ENCODE data around the gene SLC22A7. TPM values are rescaled to one million over a fixed set of nuclear protein-coding genes. Genes with fewer than 3 reads are reported as not detected.

Gene SLC22A7
- total and polyA plus RNA-seq, 2 of the 8 experiments (the other 6 are each of a cell fraction or from before 2014, with no cell fraction given): not detected

DNA sequence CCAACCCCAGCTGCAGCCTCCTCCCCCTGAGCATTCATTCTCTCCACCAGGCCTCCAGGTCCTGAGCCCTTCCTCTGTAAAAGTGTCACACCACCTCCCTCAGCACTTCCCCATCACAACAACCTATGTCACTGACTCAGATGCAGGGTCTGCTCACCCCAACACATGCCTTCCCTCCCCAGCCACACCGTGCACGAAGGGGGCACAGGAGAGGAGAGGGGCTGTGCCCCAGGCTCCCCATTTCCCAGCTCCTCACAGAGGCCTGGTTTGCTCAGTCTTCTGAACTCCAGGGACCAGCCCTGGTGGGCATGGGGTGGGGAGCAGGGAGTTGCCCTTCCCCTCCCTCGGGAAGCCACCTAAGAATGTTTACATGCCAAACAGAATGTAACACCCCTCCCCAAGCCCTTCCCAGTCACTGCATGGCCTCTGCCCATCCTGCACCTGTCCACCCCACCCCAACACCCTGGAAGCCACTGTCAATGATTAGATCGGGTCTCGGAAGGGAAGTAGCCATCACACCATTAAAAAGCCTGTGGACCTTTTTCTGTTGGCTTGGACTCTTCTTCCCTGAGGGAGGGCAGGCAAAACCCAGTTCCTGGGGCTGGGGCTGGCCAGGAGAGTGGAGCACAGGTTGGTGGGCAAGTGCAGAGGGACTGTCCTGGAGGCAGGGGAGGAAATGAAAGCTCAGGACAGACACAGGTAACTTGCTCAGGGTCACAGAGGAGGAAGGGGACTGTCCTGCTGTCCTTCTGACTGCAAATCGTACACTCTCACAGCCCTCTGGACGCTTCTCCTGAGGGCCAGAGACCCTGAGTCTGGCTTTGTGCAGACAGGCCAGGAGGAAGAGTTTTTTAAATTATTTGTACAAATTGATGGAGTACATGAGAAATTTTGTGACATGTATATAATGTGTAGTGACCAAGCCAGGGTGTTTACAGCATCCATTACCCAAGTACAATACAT, 10.1 kb upstream of the SLC22A7 start (continued):
- TF ChIP-seq CHD7 (IDR thresholded peaks at IDR 0.05; ENCODE audit: insufficient replicate concordance, low read length) (no peak), POLR2A (IDR thresholded peaks at IDR 0.05; ENCODE audit: control extremely low read depth in 1 of 2, low read depth in 2 of 2, low read length in 2 of 2) (no peak)
